H54 (cell line): ENCODE results near the gene MPDZ.

ENCODE experiments used
- DNase-seq: peaks from one replicate; pipeline ENCODE4 v3.0.0; 2011; ENCODE audit warnings: low spot score, mixed read lengths; ENCODE audit not compliant: insufficient read length
- FAIRE-seq: peaks from 3 replicates; lab custom pipeline; 2011; peaks lifted over from hg19 to GRCh38; lab: Jason Lieb, UNC
- POLR2A ChIP-seq: IDR thresholded peaks from 2 replicates; pipeline ENCODE4 v1.6.1; 2011; ENCODE audit warnings: low read depth, mild to moderate bottlenecking, low read length

Gene MPDZ, protein sequence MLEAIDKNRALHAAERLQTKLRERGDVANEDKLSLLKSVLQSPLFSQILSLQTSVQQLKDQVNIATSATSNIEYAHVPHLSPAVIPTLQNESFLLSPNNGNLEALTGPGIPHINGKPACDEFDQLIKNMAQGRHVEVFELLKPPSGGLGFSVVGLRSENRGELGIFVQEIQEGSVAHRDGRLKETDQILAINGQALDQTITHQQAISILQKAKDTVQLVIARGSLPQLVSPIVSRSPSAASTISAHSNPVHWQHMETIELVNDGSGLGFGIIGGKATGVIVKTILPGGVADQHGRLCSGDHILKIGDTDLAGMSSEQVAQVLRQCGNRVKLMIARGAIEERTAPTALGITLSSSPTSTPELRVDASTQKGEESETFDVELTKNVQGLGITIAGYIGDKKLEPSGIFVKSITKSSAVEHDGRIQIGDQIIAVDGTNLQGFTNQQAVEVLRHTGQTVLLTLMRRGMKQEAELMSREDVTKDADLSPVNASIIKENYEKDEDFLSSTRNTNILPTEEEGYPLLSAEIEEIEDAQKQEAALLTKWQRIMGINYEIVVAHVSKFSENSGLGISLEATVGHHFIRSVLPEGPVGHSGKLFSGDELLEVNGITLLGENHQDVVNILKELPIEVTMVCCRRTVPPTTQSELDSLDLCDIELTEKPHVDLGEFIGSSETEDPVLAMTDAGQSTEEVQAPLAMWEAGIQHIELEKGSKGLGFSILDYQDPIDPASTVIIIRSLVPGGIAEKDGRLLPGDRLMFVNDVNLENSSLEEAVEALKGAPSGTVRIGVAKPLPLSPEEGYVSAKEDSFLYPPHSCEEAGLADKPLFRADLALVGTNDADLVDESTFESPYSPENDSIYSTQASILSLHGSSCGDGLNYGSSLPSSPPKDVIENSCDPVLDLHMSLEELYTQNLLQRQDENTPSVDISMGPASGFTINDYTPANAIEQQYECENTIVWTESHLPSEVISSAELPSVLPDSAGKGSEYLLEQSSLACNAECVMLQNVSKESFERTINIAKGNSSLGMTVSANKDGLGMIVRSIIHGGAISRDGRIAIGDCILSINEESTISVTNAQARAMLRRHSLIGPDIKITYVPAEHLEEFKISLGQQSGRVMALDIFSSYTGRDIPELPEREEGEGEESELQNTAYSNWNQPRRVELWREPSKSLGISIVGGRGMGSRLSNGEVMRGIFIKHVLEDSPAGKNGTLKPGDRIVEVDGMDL (N-terminal part only)

DNA sequence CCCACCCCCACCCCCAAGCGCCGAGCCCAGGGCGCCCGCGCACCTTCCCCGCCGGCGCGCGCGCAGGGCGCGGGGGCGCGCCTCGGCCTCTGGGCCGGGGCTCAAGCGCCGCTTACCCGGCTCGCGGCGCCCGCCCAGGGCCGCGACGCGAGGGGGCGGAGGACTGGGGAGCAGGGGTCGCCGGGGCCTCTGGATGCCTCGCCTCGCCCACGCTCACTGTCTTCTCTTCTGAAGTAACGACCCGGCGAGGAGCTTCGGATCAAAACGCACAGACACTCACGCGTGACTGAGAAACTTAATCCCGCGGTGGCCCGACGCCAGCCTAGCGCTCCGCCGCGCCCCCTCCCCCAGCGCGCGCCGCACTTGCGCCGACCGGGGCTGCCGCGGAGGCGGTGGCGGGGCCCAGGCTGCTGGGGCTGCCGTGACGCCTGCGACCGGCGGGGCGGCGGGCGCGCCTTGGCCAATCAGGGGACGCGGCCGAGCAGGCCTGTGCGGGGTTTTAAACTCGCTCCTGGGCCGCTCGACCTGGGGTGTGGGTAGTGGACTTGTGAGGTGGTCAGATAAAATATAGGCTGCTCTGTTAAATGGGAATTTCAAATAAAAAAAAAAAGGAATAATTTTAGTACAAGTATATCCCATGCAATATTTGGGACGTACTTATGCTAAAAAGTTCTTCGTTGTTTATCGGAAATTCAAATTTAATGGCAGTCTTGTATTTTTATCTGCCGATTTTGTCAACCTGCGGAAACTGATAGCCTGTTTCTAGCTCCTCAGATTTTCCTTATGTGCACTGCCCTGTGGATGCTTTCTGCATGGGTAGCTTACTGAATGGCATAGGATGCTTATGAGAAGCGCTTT lies at the start of gene MPDZ:
MPDZ (minus strand) TSS at position 409 of the 858 bp plus-strand sequence. CDS start 29,377 bp downstream, outside the sequence.
- FAIRE-seq (peak; percentile 27), DNase-seq (peak; percentile 71)
- no peak; the same call in 1 of the 2 replicates for TF ChIP-seq POLR2A

DNA sequence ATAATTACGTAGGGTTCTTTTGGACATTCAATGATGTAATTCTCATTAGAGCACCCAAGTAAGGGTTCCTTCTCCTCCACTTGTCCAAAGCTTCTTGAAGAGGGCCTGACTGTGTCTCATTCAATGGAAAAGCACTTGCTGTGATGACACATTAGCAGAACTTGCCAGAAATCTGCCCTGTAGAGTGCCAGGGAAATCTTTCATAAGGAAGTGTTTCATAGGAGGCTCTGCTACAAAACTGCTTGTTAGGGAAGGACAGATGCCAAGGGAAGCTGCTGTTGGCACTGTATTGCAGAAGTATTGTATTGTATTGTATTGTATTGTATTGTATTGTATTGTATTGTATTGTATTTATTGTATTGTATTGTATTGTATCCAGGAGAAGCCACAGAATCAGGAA lies 45.5 kb upstream of the MPDZ start:
- DNase-seq (no peak), FAIRE-seq (no peak)
- no peak for TF ChIP-seq POLR2A

DNA sequence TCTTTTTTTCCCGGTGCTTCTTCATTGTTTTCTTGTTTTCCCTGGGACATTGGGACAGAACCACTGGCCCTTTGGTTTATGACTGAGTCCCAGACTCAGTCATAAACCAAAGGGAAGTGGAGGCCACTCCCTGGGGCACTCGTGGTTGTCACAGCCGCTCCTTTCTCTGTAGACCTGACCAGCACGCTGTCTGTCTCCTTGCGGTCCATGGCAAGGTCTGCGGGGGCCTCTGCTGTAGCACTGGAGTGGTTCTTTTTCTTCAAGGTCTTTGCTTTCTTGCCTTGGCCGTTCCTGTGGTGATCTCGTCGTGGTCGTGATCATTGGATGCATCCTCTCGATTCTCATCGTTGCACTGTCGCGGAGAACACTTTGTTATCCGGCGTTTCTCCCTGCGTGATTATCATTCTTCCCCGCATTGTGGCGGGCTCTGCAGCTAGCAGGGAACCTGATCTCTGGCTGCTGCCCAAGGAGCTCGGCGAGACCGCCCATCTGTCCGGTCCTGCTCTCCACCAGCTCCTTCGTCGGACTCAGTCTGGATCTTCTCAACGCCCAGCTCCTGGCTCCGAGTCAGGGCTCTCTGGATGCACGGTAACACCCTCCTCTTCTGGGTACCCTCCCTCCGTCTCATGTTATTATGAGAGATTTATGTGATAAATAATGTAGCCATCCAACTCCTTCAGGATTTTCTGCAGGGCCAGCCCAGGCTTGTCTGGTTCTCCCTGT lies 43.5 kb upstream of the MPDZ start:
- DNase-seq (no peak), FAIRE-seq (no peak)
- no peak for TF ChIP-seq POLR2A

DNA sequence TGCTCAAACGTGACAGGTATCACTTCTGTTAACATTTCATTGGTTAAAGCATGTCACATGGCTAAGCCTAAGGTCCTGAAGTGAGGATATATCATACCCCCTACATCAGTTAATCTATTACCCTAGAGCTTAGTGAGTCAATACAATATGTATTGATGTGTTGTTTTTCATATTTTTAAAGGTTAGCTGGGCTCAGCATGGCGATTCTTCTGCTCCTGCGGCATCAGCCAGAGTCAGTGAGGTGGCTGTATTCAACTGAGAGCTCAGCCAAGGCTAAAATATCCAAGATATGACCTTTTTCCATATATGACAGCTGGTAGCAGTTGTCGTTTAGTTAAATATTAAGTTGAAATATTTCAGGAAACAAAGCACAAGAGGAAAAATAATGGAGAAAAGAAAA lies 38.5 kb upstream of the MPDZ start:
- no peak for FAIRE-seq
- DNase-seq, result no peak
- TF ChIP-seq POLR2A, result no peak

DNA sequence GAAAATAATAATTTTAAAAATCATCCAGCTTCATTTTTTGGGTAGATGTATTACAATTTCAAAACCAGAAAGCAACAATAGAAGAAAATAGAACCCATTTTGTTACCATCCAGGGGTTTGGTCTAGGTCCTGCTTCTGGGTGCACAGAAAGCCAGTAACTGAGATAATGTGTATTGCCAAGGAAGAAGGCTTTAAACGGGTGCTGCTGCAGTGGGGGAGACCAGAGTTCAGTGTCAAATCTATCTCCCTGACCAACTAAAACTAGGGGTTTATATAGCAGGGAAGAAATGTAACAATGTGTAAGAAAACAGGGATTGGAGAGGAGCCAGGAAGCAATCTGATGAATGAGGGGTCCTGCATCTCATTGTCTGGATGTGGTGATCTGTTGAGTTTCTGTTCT lies 17.5 kb upstream of the MPDZ start:
- FAIRE-seq, result no peak
- TF ChIP-seq POLR2A, result no peak
- DNase-seq, result no peak

DNA sequence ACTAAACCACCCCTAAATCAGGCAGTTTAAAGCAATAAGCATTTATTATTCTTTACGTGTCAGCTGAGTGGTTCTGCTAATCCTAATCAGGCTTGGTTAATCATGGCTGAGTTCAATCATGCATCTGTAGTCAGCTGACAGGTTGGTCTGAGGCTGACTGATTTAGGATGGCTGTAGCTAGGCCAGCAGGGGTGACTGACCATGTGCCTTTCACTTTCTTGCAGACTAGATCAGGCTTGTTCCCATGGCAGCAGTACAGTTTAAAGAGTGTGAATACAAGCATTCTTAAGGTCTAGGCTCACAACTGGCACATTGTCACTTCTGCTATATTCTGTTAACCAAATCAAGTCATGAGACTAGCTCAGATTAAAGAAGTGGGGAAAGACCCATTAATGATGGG lies 16.1 kb upstream of the MPDZ start:
- DNase-seq (no peak), FAIRE-seq (no peak)
- no peak for TF ChIP-seq POLR2A

DNA sequence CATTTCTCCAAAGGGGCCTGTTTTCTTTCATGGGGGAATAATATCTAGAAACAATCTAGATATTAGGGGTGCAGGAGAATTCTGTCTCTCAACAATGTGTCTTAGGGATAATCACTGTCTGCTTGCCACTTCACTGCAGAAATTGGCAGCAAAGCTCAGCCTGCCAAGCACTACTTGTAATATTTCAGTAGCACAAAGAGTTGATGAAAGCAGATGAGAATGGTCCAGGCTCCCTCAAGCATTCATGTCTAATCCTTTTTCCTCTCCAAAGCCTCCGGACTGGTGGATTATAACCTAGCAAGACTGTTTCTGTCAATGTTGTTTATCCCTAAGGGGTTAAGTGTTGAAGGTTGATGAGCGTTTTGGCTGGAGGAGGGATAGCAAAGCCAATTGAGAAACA lies 13.3 kb upstream of the MPDZ start:
- TF ChIP-seq POLR2A, result no peak
- no peak for DNase-seq
- FAIRE-seq, result no peak

DNA sequence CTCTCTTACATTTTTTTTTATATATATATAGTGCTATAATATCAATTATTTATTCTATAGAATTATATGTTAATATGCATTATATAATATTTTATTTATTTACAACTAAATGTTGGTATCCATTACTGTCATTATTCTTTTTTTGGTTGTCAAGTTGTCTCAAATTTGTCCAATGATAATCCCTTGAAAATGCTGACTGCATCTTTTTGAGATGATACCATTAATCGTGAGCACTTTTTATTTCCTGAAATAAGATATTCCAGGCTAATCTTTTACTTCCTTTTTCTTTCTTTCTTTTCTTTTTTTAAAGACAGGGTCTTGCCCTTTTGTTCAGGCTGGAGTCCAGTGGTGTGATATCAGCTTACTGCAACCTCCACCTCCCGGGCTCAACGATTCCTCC lies 12.7 kb upstream of the MPDZ start:
- no peak for FAIRE-seq
- no peak for TF ChIP-seq POLR2A
- DNase-seq, result no peak

DNA sequence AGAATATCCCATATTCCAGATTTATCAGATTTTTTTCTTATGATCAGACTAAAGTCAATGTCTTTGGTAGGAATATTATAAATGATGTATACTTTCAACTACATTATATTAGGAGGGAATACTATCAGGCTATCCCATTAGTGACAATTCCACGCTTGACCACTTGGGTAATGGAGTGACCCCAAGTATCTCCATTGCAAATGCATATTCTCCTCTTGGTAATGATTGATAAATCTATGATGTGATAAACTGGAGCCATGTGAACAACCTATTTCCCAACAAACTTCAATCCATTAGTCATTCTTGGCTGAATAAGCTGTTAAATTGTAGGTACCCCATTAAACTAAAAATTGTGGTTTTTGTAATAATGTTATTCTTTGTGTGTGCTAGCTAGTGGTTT lies 12.2 kb upstream of the MPDZ start:
- FAIRE-seq, result no peak
- no peak for DNase-seq
- TF ChIP-seq POLR2A, result no peak

DNA sequence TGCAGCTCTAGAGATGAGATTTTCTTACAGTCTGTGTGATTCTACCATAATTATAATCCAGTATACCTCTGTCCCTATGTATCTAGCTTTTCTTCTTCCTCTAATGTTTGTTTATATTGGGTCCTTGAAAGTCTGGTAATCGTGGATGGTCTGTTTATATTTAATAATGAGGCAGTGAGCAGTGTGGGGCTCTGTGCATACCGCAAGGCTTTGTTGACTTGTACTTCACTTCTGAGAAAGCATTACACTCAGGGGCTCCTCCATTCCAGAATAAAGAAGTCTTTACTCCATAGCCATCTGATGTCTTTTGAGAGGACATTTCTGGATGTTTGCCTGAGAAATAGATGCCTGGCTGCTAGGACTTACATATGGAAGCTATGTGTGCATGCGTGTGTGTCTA lies 4.5 kb upstream of the MPDZ start:
- TF ChIP-seq POLR2A, result no peak
- DNase-seq, result no peak
- FAIRE-seq, result no peak

DNA sequence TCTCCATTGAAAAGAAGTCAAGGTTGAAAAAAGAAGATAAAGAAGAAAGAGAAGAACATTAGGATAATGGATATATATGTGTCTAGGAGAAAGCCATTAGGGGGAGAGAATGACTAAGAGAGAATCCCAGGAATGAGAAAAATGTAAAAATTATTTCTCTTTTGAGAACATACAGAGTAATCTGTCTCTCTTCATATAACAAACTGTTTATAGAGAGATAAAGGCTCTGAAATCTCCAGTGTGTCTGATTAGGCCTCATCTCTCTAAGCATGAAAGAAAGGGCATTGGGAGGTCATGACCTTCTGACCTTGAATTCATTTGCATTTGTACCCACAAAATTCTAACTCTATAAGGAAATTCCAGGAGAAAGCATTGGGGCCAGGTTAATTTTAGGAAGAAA lies 3.5 kb upstream of the MPDZ start:
- TF ChIP-seq POLR2A, result no peak
- DNase-seq (no peak), FAIRE-seq (no peak)

DNA sequence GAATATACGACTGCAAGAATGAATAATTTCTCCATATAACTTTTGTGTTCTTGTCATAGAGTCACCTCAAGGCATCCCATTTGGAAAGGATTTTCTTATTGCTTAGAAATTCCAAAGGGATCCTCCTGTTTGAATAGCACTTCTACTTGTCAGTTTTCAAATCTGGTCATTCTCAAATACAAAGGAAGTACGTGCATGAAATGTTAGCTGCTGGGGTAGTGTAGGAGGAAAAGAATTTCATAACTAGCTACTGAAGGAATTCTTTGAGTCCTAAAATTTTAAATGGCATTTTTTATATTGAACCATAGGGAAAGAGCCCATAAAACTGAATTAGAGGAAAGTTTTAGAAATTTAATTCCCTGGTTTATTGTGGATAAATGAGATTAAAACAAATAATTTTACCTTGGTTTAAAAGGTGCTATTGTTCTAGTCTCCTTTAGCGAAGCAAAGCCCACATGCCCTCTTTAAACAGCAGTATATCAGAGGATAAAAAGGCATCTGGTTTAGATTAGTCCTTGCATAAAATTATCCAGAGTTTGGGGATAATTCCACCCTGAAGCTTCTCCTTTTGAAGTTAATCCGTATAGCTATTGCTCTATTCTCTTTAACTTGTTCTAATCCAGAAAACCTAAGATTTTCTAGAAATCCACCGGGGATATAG lies 2.0 kb upstream of the MPDZ start:
- DNase-seq (no peak), FAIRE-seq (no peak)
- TF ChIP-seq POLR2A, result no peak
